Ishikawa (cell line): ENCODE data around the gene GDAP2.

Experiments used
- CEBPB ChIP-seq: IDR thresholded peaks from 2 replicates; pipeline ENCODE4 v1.6.1; 2012
- CREB1 ChIP-seq: IDR thresholded peaks from 2 replicates; pipeline ENCODE4 v1.6.1; 2012; ENCODE audit warnings: low read depth
- EGR1 ChIP-seq: IDR thresholded peaks from 2 replicates; pipeline ENCODE4 v1.6.1; 2012
- EP300 ChIP-seq: IDR thresholded peaks from 2 replicates; pipeline ENCODE4 v1.6.1; 2012; ENCODE audit warnings: borderline replicate concordance
- FOXM1 ChIP-seq: IDR thresholded peaks from 2 replicates; pipeline ENCODE4 v1.6.1; 2012; ENCODE audit warnings: low read depth, borderline replicate concordance
- MAX ChIP-seq: IDR thresholded peaks from 2 replicates; pipeline ENCODE4 v1.6.1; 2012
- NFIC ChIP-seq: IDR thresholded peaks from 2 replicates; pipeline ENCODE4 v1.6.1; 2012
- RAD21 ChIP-seq: IDR thresholded peaks from 2 replicates; pipeline ENCODE4 v1.6.1; 2012; ENCODE audit warnings: low read depth
- REST ChIP-seq: IDR thresholded peaks from 2 replicates; pipeline ENCODE4 v1.6.1; 2012; ENCODE audit warnings: low read depth, mild to moderate bottlenecking
- TAF1 ChIP-seq: IDR thresholded peaks from 2 replicates; pipeline ENCODE4 v1.6.1; 2012; ENCODE audit warnings: low read depth, mild to moderate bottlenecking
- TCF12 ChIP-seq: IDR thresholded peaks from 2 replicates; pipeline ENCODE4 v1.6.1; 2012; ENCODE audit warnings: low read depth
- TEAD4 ChIP-seq: IDR thresholded peaks from 2 replicates; pipeline ENCODE4 v1.6.1; 2012
- USF1 ChIP-seq: IDR thresholded peaks from 2 replicates; pipeline ENCODE4 v1.6.1; 2012
- YY1 ChIP-seq: IDR thresholded peaks from 2 replicates; pipeline ENCODE4 v1.6.1; 2012; ENCODE audit warnings: low read depth
- ZBTB7A ChIP-seq: IDR thresholded peaks from 2 replicates; pipeline ENCODE4 v1.6.1; 2012; ENCODE audit warnings: low read depth

The GDAP2 gene

GRCh38 chr1:117832453-117832852 is 97.0 kb downstream of the GDAP2 start:
- TF ChIP-seq RAD21 (no peak), FOXM1 (no peak), CEBPB (no peak), EP300 (no peak), EGR1 (no peak), YY1 (no peak), CREB1 (no peak), NFIC (no peak), TEAD4 (no peak), REST (no peak), USF1 (no peak), TAF1 (no peak), ZBTB7A (no peak)

GRCh38 chr1:117830222-117830621 is 99.2 kb downstream of the GDAP2 start:
- no peak for TF ChIP-seq EP300
- no peak for TF ChIP-seq TAF1
- TF ChIP-seq USF1, result no peak

GRCh38 chr1:117828201-117828600 is 101.2 kb downstream of the GDAP2 start:
- TF ChIP-seq FOXM1, result no peak

GRCh38 chr1:117826540-117827078 is 102.8 kb downstream of the GDAP2 start:
- TF ChIP-seq EP300 (no peak), TAF1 (no peak), CEBPB (no peak), TEAD4 (no peak), RAD21 (no peak), CREB1 (no peak), NFIC (no peak), EGR1 (no peak), REST (no peak), TCF12 (no peak), ZBTB7A (no peak), YY1 (no peak)

GRCh38 chr1:117826119-117826518 is 103.3 kb downstream of the GDAP2 start:
- TF ChIP-seq TCF12, result no peak
- TF ChIP-seq CREB1, result no peak
- TF ChIP-seq FOXM1, result no peak
- no peak for TF ChIP-seq MAX
- no peak for TF ChIP-seq CEBPB
- no peak for TF ChIP-seq REST
- TF ChIP-seq YY1, result no peak
- no peak for TF ChIP-seq TAF1
- TF ChIP-seq EGR1, result no peak
- no peak for TF ChIP-seq RAD21
- no peak for TF ChIP-seq EP300
- no peak for TF ChIP-seq ZBTB7A
- TF ChIP-seq TEAD4, result no peak
- no peak for TF ChIP-seq NFIC
- TF ChIP-seq USF1, result no peak
